ENCODE data around the gene TMEM26. TPM values are rescaled to one million over a fixed set of nuclear protein-coding genes. Genes with fewer than 3 reads are reported as not detected.
A peak's percentile ranks its signal among the peaks of the same experiment; 100 is the strongest.

Gene TMEM26
- total RNA-seq: not detected

DNA sequence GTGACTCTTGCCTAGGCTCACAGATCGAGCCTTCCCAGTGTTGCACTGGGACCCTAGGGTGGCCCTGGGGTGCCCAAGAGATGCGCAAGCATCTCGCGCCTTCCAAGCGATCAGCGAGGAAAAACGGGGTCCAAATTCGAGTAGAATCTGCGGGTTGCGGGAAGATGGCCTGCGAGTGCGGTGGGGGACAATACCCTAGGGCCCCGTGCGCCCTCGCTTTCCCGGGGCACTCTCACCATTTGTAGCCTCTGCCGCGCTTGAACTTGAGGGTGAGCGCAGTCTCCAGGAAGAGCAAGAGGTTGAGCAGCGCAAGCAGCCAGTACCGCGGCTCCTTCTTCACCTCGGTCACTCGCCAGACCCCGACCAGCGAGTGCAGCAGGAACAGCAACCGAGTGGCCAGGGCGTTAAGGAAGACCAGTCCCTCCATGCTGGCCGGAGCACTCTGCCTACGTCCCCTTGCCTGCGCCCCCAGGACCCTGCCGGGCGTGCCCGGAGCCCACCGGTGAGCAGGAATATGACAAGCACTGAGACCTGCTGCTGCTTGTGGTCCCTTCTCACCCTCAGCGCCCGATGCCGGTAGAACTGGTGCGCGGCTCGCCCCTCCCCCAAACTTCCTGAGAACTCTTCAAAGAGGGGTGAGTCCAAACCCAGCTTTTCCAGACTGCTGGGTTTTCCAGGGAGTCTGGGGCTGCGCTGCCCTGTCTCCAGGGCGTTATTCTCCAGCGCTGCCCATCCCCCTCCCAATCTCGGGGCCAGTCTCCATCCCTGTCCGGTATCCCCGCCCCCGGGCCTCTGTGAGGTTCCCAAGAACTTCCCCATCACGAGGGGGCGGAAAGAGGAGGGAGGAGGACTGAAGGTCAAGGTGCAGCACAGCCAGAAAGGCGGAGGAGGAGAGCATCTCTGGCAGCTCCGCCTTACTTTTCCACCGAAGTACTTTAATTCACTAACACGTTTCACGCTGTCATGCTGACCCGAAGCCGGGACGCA, at the start of gene TMEM26:
Gene TMEM26, minus strand, starts transcription at position 727 of the 987 bp plus-strand sequence. Its CDS starts 300 bp downstream, at position 427.
- ATAC-seq (no peak), DNase-seq (peak; percentile 5)
- POLR2A ChIA-PET: no interaction called here
- Mint-ChIP-seq H3K4me1 (ENCODE audit: low read depth) (peaks cover 8% of the 10 kb centered on the region), H3K27ac (no peak within 1 kb of the TSS), H3K36me3 (ENCODE audit: low read depth) (no peaks in the 10 kb centered on the region), H3K9me3 (no peaks in the 10 kb centered on the region), H3K4me3 (no peak within 1 kb of the TSS), H3K27me3 (peaks cover 27% of the 10 kb centered on the region)
- TF ChIP-seq, protein P1, sequence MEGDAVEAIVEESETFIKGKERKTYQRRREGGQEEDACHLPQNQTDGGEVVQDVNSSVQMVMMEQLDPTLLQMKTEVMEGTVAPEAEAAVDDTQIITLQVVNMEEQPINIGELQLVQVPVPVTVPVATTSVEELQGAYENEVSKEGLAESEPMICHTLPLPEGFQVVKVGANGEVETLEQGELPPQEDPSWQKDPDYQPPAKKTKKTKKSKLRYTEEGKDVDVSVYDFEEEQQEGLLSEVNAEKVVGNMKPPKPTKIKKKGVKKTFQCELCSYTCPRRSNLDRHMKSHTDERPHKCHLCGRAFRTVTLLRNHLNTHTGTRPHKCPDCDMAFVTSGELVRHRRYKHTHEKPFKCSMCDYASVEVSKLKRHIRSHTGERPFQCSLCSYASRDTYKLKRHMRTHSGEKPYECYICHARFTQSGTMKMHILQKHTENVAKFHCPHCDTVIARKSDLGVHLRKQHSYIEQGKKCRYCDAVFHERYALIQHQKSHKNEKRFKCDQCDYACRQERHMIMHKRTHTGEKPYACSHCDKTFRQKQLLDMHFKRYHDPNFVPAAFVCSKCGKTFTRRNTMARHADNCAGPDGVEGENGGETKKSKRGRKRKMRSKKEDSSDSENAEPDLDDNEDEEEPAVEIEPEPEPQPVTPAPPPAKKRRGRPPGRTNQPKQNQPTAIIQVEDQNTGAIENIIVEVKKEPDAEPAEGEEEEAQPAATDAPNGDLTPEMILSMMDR (IDR thresholded peaks at IDR 0.05): no peak
- intact Hi-C loops (cut with micrococcal nuclease): no loop called here
- CTCF ChIA-PET: no interaction called here

DNA sequence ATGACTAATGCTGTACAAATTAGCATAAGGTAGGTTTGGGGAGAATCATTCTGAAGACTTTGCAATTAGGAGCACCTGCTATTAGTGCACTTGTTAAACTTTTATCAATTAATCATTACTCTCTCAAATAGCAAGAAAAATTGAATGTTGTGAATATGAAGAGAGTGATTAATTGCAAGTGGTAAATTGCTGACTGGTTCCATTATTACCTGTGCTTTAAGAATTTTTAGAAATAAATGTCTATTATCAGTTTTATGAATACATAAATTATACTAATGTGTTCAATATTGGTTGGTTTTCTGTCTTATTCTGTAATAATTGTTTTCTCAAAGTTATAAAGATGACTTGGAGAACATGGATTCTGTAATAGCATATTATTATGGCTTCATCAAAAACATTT, 47.3 kb upstream of the TMEM26 start:
- H3K9me3 Mint-ChIP-seq: no peaks in the 10 kb centered on the region
- no peak overlapping the region for H3K27ac Mint-ChIP-seq
- intact Hi-C loops (cut with micrococcal nuclease): no loop called here
- H3K36me3 Mint-ChIP-seq (ENCODE audit: low read depth): no peaks in the 10 kb centered on the region
- no peak for ATAC-seq
- ChIA-PET CTCF (no interaction called here), POLR2A (no interaction called here)
- TF ChIP-seq, protein P1 (IDR thresholded peaks at IDR 0.05): no peak
- no peaks in the 10 kb centered on the region for H3K4me1 Mint-ChIP-seq (ENCODE audit: low read depth)
- no peak for DNase-seq
- peaks cover 1% of the 10 kb centered on the region for H3K27me3 Mint-ChIP-seq
- H3K4me3 Mint-ChIP-seq: no peak overlapping the region

DNA sequence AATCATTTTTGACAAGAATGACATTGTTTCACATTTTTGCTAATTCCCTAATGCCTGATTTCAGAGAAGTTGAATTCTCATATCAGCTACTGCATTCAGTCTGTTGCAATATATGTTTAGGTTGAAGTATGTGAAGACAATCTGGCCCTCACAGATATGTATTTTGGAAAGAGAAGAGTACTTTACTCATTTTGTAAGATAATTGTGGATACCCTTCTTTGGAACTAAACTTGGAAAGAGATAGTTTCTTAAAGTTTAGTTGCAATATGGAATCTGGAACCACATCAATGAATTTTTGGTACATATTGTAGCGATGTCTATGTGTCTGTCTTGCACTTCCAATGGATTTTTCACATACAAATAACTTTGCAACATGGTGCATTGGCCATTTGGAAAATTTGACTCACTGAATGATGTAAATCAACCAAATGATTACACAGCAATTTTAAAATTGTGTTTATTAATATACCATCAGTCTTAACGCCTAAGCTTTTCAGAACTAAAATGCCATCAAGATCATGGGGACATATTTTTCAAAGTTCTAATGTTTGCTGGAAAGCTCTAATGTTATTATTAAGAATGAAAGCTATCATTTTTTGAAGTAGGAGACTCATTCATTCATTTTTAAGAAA, 39.3 kb upstream of the TMEM26 start:
- CTCF ChIA-PET: no interaction called here
- Mint-ChIP-seq H3K4me3 (no peak overlapping the region), H3K9me3 (no peaks in the 10 kb centered on the region), H3K27ac (no peak overlapping the region), H3K27me3 (no peaks in the 10 kb centered on the region), H3K36me3 (ENCODE audit: low read depth) (no peaks in the 10 kb centered on the region), H3K4me1 (ENCODE audit: low read depth) (no peaks in the 10 kb centered on the region)
- POLR2A ChIA-PET: no interaction called here
- DNase-seq (no peak), ATAC-seq (no peak)
- intact Hi-C loops (cut with micrococcal nuclease): no loop called here
- TF ChIP-seq, protein P1 (IDR thresholded peaks at IDR 0.05): no peak

- no peak for DNase-seq
- no peaks in the 10 kb centered on the region for H3K27me3 Mint-ChIP-seq
- H3K4me1 Mint-ChIP-seq (ENCODE audit: low read depth): no peaks in the 10 kb centered on the region
- no peaks in the 10 kb centered on the region for H3K9me3 Mint-ChIP-seq
- H3K27ac Mint-ChIP-seq: no peak overlapping the region
- intact Hi-C loops (cut with micrococcal nuclease): no loop called here
- ATAC-seq: no peak
- POLR2A ChIA-PET: no interaction called here
- TF ChIP-seq, protein P1 (IDR thresholded peaks at IDR 0.05): no peak
- CTCF ChIA-PET: no interaction called here
- no peaks in the 10 kb centered on the region for H3K36me3 Mint-ChIP-seq (ENCODE audit: low read depth)
- H3K4me3 Mint-ChIP-seq: no peak overlapping the region
Observed at GRCh38 chr10:61487506-61487905, 34.3 kb upstream of the TMEM26 start.

Data from activated CD8-positive, alpha-beta T cell treated with anti-CD3 and anti-CD28 coated beads for 36 hours (primary cell).